CD4-positive, alpha-beta T cell treated with Interleukin-1 beta for 1 hour (primary cell): ENCODE measurements around the gene MAMDC2.

Experiments used
- DNase-seq, 2 donors: peaks; one replicate each; pipeline ENCODE4 v3.0.0-alpha.2; 2020 to 2022

MAMDC2 gene

GRCh38 chr9:70065572-70065971 lies 21.9 kb downstream of the MAMDC2 start:
- DNase-seq: no peak

GRCh38 chr9:70066418-70066817 lies 22.8 kb downstream of the MAMDC2 start:
- DNase-seq: no peak

GRCh38 chr9:70066874-70067273 lies 23.2 kb downstream of the MAMDC2 start:
- DNase-seq: no peak

GRCh38 chr9:70069704-70070103 lies 26.1 kb downstream of the MAMDC2 start:
- DNase-seq: no peak

GRCh38 chr9:70073193-70073592 lies 29.5 kb downstream of the MAMDC2 start:
- DNase-seq: no peak

GRCh38 chr9:70073756-70074155 lies 30.1 kb downstream of the MAMDC2 start:
- no peak for DNase-seq

GRCh38 chr9:70076678-70077077 lies 33.0 kb downstream of the MAMDC2 start:
- no peak for DNase-seq

GRCh38 chr9:70079417-70080037 lies 35.9 kb downstream of the MAMDC2 start:
- DNase-seq: no peak

GRCh38 chr9:70080481-70081119 lies 37.0 kb downstream of the MAMDC2 start:
- DNase-seq: no peak

GRCh38 chr9:70081120-70081495 lies 37.5 kb downstream of the MAMDC2 start:
- DNase-seq: no peak

- no peak for DNase-seq
These were observed 39.8 kb downstream of the MAMDC2 start for GRCh38 chr9:70083429-70083828.

- DNase-seq: no peak
These were observed 41.6 kb downstream of the MAMDC2 start for GRCh38 chr9:70085241-70085640.

GRCh38 chr9:70091103-70091502 lies 47.5 kb downstream of the MAMDC2 start:
- no peak for DNase-seq

GRCh38 chr9:70091572-70091971 lies 47.9 kb downstream of the MAMDC2 start:
- DNase-seq: no peak

GRCh38 chr9:70092190-70092589 lies 48.5 kb downstream of the MAMDC2 start:
- no peak for DNase-seq

- no peak for DNase-seq
These were observed 49.4 kb downstream of the MAMDC2 start for GRCh38 chr9:70093095-70093494.

GRCh38 chr9:70093944-70094343 lies 50.3 kb downstream of the MAMDC2 start:
- no peak for DNase-seq

- DNase-seq: no peak
These were observed 51.1 kb downstream of the MAMDC2 start for GRCh38 chr9:70094747-70095146.

GRCh38 chr9:70097187-70097586 lies 53.5 kb downstream of the MAMDC2 start:
- DNase-seq: no peak

GRCh38 chr9:70100362-70100761 lies 56.7 kb downstream of the MAMDC2 start:
- DNase-seq: no peak

GRCh38 chr9:70101265-70101664 lies 57.6 kb downstream of the MAMDC2 start:
- no peak for DNase-seq

GRCh38 chr9:70105147-70105546 lies 61.5 kb downstream of the MAMDC2 start:
- no peak for DNase-seq

- no peak for DNase-seq
These were observed 62.9 kb downstream of the MAMDC2 start for GRCh38 chr9:70106571-70106970.

GRCh38 chr9:70107558-70107957 lies 63.9 kb downstream of the MAMDC2 start:
- DNase-seq: no peak

- DNase-seq: no peak
These were observed 64.5 kb downstream of the MAMDC2 start for GRCh38 chr9:70108181-70108580.
